HCT116 (cell line): Measurements from ENCODE around the gene RANGRF. TPM values are rescaled to one million over a fixed set of nuclear protein-coding genes. Genes with fewer than 3 reads are reported as not detected.

Experiments
- ATAC-seq: fragments of 200-7000 bp; cut with Tn5 transposase; 2 replicates; pipeline ENCODE4 v1.9.1; 2020; ENCODE audit warnings: mild to moderate bottlenecking, moderate library complexity
- BruUV-seq: library from RNA; stranded (reverse); fragments of 400-500 nt; replicated peaks from 2 replicates; lab custom pipeline; 2021; lab: Mats Ljungman, UMichigan
- CTCF ChIA-PET: fragments of 300-600 bp; sonication (Branson Sonifier 250); formaldehyde crosslinking; loops from one replicate; lab custom pipeline; 2021; ENCODE audit warnings: antibody characterized with exemption; lab: Charles Lee
- POLR2A ChIA-PET: fragments of 300-600, 350-600 bp; sonication (Branson Sonifier 250); formaldehyde crosslinking; loops from one replicate; lab custom pipeline; 2021; ENCODE audit warnings: antibody characterized with exemption; lab: Charles Lee
- RAD21 ChIA-PET, 2 experiments: fragments of 300-600 bp; sonication (Branson Sonifier 250); formaldehyde crosslinking; loops; one replicate each; lab custom pipeline; 2023; ENCODE audit warnings: low total read pairs in 2 of 2; ENCODE audit not compliant: uncharacterized antibody in 2 of 2, unreplicated experiment in 2 of 2, low non-redundant PET in 1 of 2; lab: Charles Lee
- DNase-seq: peaks from one replicate; pipeline ENCODE4 v3.0.0-alpha.2; 2010; ENCODE audit warnings: low read depth, low spot score
- H2AFZ ChIP-seq: fragments of 200-600 bp; shearing (Covaris generic), sonication (generic); 2 replicates; pipeline ENCODE4 v1.6.1; 2017; ENCODE audit warnings: low read depth, mixed run types, mixed read lengths, antibody characterized with exemption, low read length; ENCODE audit not compliant: poor library complexity, severe bottlenecking
- H3K27ac ChIP-seq: 2 replicates; pipeline ENCODE4 v1.5.1; 2012; ENCODE audit warnings: low read depth, low read length
- H3K27me3 ChIP-seq: fragments of 200-600 bp; sonication (generic); 2 replicates; pipeline ENCODE4 v1.6.1; 2016; ENCODE audit warnings: mixed run types, low read length, mixed read lengths; ENCODE audit not compliant: insufficient read depth
- H3K36me3 ChIP-seq, 2 experiments: fragments of 200-500 bp in 1 of 2; fragments of 200-600 bp in 1 of 2; sonication (Bioruptor generic) in 1 of 2; sonication (generic) in 1 of 2; 2 replicates each; pipeline versions ENCODE4 v1.5.1 to v1.6.1; 2014 to 2016; ENCODE audit warnings: low read length in 2 of 2, inconsistent platforms in 1 of 2, mixed read lengths in 1 of 2, mixed run types in 1 of 2; ENCODE audit not compliant: insufficient read depth in 2 of 2, control insufficient read depth in 1 of 2
- H3K4me1 ChIP-seq, 2 experiments: fragments of 200-600 bp in 1 of 2; sonication (generic) in 1 of 2; 2 replicates each; pipeline versions ENCODE4 v1.5.1 to v1.6.1; 2012 to 2017; ENCODE audit warnings: low read length in 2 of 2, inconsistent platforms in 1 of 2, mild to moderate bottlenecking in 1 of 2, mixed read lengths in 1 of 2, mixed run types in 1 of 2, moderate library complexity in 1 of 2; ENCODE audit not compliant: insufficient read depth in 2 of 2, control insufficient read depth in 1 of 2
- H3K4me2 ChIP-seq: fragments of 200-600 bp; sonication (generic); 2 replicates; pipeline ENCODE4 v1.6.1; 2017; ENCODE audit warnings: mixed run types, low read length, mixed read lengths
- H3K4me3 ChIP-seq, 2 experiments: fragments of 200-600 bp in 1 of 2; sonication (generic) in 1 of 2; replicated peaks in 1 of 2; 2 replicates each; pipeline ENCODE4 v1.5.1; 2011 to 2016; ENCODE audit warnings: low read length in 2 of 2, control low read depth in 1 of 2, low read depth in 1 of 2, mild to moderate bottlenecking in 1 of 2, mixed read lengths in 1 of 2, mixed run types in 1 of 2
- H3K79me2 ChIP-seq: fragments of 200-600 bp; sonication (generic); 2 replicates; pipeline ENCODE4 v1.6.1; 2017; ENCODE audit warnings: mild to moderate bottlenecking, mixed run types, low read length, moderate library complexity, mixed read lengths; ENCODE audit not compliant: insufficient read depth
- H3K9ac ChIP-seq: fragments of 200-600 bp; sonication (generic); 2 replicates; pipeline ENCODE4 v1.6.1; 2016; ENCODE audit warnings: low read length, mixed read lengths
- H3K9me2 ChIP-seq: fragments of 200-600 bp; sonication (generic), shearing (Covaris generic); 2 replicates; pipeline ENCODE4 v1.6.1; 2017; ENCODE audit warnings: mixed run types, mild to moderate bottlenecking, moderate library complexity; ENCODE audit not compliant: insufficient read depth
- H3K9me3 ChIP-seq, 2 experiments: fragments of 200-500 bp in 1 of 2; fragments of 200-600 bp in 1 of 2; sonication (Bioruptor generic) in 1 of 2; sonication (generic) in 1 of 2; 2 replicates each; pipeline ENCODE4 v1.6.1; 2014 to 2017; ENCODE audit warnings: low read length in 2 of 2, mixed read lengths in 2 of 2, inconsistent platforms in 1 of 2, low read depth in 1 of 2, mild to moderate bottlenecking in 1 of 2, mixed run types in 1 of 2, moderate library complexity in 1 of 2; ENCODE audit not compliant: control insufficient read depth in 1 of 2, insufficient read depth in 1 of 2
- H4K20me1 ChIP-seq: fragments of 200-600 bp; sonication (generic), shearing (Covaris generic); 2 replicates; pipeline ENCODE4 v1.6.1; 2017; ENCODE audit warnings: mixed run types, mild to moderate bottlenecking, moderate library complexity; ENCODE audit not compliant: insufficient read depth
- ATF3 ChIP-seq: IDR thresholded peaks from 2 replicates; pipeline ENCODE4 v1.6.1; 2012
- CBX3 ChIP-seq: IDR thresholded peaks from 2 replicates; pipeline ENCODE4 v1.6.1; 2012; ENCODE audit warnings: low read depth
- EGR1 ChIP-seq: IDR thresholded peaks from 2 replicates; pipeline ENCODE4 v1.6.1; 2012; ENCODE audit warnings: low read depth
- EZH2 ChIP-seq: fragments of 200-600 bp; sonication (generic); IDR thresholded peaks from 2 replicates; pipeline ENCODE4 v1.6.1; 2017; ENCODE audit warnings: antibody characterized with exemption, mixed run types
- FOSL1 ChIP-seq: IDR thresholded peaks from 2 replicates; pipeline ENCODE4 v1.6.1; 2012; ENCODE audit warnings: low read depth
- JUND ChIP-seq: IDR thresholded peaks from 2 replicates; pipeline ENCODE4 v1.6.1; 2012
- POLR2A ChIP-seq: IDR thresholded peaks from 2 replicates; pipeline ENCODE4 v1.7.0; 2011; ENCODE audit warnings: borderline replicate concordance; ENCODE audit not compliant: insufficient read depth, insufficient read length; ENCODE audit errors: extremely low read depth
- RAD21 ChIP-seq: IDR thresholded peaks from 2 replicates; pipeline ENCODE4 v1.6.1; 2012; ENCODE audit warnings: low read depth, mild to moderate bottlenecking
- SIN3A ChIP-seq: IDR thresholded peaks from 2 replicates; pipeline ENCODE4 v1.6.1; 2012; ENCODE audit warnings: low read depth
- SP1 ChIP-seq: IDR thresholded peaks from 2 replicates; pipeline ENCODE4 v1.6.1; 2012; ENCODE audit warnings: low read depth
- SRF ChIP-seq: IDR thresholded peaks from 2 replicates; pipeline ENCODE4 v1.6.1; 2012; ENCODE audit warnings: low read depth
- ZBTB33 ChIP-seq: IDR thresholded peaks from 2 replicates; pipeline ENCODE4 v1.6.1; 2011; ENCODE audit warnings: mild to moderate bottlenecking, low read length, moderate library complexity; ENCODE audit not compliant: insufficient replicate concordance; ENCODE audit errors: extremely low read depth
- ZNF274 ChIP-seq: fragments of 200-500 bp; sonication (Bioruptor generic); IDR thresholded peaks from 2 replicates; pipeline ENCODE4 v1.6.1; 2014; ENCODE audit warnings: mild to moderate bottlenecking, low read depth, low read length, inconsistent platforms
- intact Hi-C: fragments of 100-400 bp; cut with micrococcal nuclease; formaldehyde crosslinking; loops from 2 replicates; pipeline ENCODE4 v1.10.0; 2022
- total RNA-seq: library from RNA; stranded (reverse); gene quantifications from one replicate; pipeline ENCODE4 v1.2.1, GENCODE V29; 2021; ENCODE audit not compliant: unreplicated experiment

RANGRF gene
- total RNA-seq, 1 experiment from 2014 or later = 33.2 TPM

GRCh38 chr17:8326511-8327302, 38.2 kb downstream of the RANGRF start:
- BruUV-seq = no TSS peak
- no peak for TF ChIP-seq CBX3
- TF ChIP-seq JUND = no peak
- no peak for TF ChIP-seq POLR2A
- no peak for TF ChIP-seq SP1
- TF ChIP-seq SRF = no peak
- TF ChIP-seq RAD21 = no peak
- TF ChIP-seq SIN3A = no peak
- TF ChIP-seq EZH2 = no peak
- TF ChIP-seq FOSL1 = no peak
- TF ChIP-seq ZBTB33 = no peak
- TF ChIP-seq ATF3 = no peak
- TF ChIP-seq EGR1 = no peak
- no peak for TF ChIP-seq ZNF274
- no peaks in the 10 kb centered on the region for H3K79me2 ChIP-seq
- POLR2A ChIA-PET = interaction anchor here (1.5 kb wide), 1 partner anchor 8 kb away, joined by 4 read pairs; no protein-coding TSS in a partner anchor
- H3K27me3 ChIP-seq = no peaks in the 10 kb centered on the region
- no peak overlapping the region for H3K9ac ChIP-seq
- no peak overlapping the region for H3K4me2 ChIP-seq
- intact Hi-C loops = no loop called here
- no peaks in the 10 kb centered on the region for H4K20me1 ChIP-seq
- no peak overlapping the region for H3K4me3 ChIP-seq
- H2AFZ ChIP-seq = no peak overlapping the region
- ATAC-seq (no peak), DNase-seq (no peak)
- H3K4me1 ChIP-seq = no peaks in the 10 kb centered on the region
- H3K9me3 ChIP-seq = no peaks in the 10 kb centered on the region
- H3K27ac ChIP-seq = no peak overlapping the region
- CTCF ChIA-PET = no interaction called here
- RAD21 ChIA-PET = no interaction called here
- H3K9me2 ChIP-seq = no peaks in the 10 kb centered on the region
- H3K36me3 ChIP-seq = no peaks in the 10 kb centered on the region
